GM21529 (cell line): ENCODE results near the gene CUL1.

Experiments used
- ATAC-seq: cut with Tn5 transposase; IDR thresholded peaks from one replicate; pipeline ENCODE4 v1.9.1; 2021; ENCODE audit not compliant: unreplicated experiment

Gene CUL1

DNA sequence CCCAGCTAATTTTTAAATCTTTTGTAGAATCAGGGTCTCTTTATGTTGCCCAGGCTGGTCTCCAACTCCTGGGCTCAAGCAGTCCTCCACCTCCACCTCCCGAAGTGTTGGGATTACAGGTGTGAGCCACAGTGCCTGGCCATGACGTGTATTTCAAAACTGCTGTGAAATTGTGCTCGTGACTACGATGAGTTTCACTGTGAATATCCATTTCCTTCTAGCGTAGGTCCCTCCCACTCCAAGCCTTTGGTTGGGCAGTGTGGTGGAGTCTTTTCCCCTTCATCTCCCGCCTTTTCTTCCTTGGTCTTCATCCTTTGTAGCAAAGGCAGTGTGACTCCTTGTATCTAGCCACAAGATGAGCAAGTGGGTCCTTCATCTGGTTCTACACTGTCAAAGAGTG is 56.2 kb downstream of the CUL1 start:
- ATAC-seq: no peak

DNA sequence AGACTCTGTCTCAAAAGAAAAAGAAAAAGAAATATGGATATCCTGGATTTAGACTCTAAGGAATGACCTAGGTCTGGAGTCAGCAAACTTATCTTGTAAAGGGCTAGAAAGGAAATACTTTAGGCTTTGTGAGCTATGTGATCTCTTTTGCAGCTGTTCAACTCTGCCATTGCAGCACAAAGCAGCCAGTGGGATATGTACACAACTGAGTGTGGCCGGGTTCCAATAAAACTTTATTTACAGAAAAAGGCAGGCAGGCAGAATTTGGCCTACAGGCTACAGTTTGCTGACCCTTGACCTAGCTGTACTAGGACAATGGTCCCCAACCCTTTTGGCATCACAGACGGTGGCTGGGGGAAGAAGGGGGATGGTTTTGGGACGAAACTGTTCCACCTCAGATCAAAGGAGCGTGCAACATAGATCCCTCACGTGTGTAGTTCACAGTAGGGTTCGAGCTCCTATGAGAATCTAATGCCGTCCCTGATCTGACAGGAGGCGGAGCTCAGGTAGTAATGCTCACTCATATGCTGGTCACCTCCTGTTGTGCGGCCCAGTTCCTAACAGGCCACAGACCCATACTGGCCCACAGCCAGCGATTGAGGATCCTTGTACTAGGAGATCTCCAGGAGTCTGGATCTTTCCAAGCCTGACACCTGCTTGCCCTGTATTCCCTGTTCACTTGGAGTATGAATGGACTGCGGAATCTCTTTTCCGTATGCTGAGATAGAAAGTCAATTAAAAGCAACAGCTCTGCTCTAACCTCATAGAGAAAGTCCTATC is 63.0 kb downstream of the CUL1 start:
- ATAC-seq: no peak

- ATAC-seq: no peak
These were observed 64.9 kb downstream of the CUL1 start for GRCh38 chr7:148763622-148764021.

GRCh38 chr7:148770004-148770403 is 71.3 kb downstream of the CUL1 start:
- ATAC-seq: no peak

- no peak for ATAC-seq
These were observed 73.8 kb downstream of the CUL1 start for GRCh38 chr7:148772297-148773089.

DNA sequence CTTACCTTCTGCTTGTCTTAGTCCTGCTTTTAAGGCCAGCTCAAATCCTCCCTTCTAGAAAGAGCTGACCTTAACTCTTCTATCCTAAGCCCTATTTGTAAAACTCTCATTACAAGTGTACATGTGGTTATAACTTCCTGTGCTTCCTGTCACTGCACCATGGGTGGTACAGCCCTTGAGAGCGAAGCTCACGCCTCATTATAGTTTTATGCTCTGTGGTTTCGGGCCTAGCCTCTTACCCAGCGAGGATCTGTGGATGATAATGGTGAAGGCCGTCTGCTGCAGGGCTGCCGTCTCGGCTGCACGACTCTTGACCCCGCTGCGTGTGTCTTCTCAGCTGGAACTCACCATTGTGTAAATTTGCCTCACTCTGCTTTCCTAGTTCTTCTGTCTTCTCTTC is 74.6 kb downstream of the CUL1 start:
- peak; percentile 84 for ATAC-seq

DNA sequence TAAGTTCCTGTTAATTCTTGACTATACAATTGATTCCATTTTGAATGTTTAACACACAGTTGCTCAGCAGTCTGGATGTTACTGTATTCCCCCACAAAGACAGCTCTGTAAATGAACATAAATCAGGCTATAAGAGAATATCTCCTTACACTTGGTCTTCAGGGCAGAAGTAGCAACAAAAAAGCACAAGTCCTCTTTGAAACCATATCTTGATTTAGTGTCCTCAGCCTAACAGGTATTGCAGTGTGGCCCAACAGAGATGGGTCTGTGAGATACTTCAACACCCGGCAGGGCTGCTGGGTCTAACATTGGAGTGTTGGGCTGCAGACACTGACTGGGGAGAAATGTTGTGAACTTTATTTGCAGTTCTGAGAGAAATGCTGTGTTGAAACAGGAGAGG is 75.8 kb downstream of the CUL1 start:
- no peak for ATAC-seq

DNA sequence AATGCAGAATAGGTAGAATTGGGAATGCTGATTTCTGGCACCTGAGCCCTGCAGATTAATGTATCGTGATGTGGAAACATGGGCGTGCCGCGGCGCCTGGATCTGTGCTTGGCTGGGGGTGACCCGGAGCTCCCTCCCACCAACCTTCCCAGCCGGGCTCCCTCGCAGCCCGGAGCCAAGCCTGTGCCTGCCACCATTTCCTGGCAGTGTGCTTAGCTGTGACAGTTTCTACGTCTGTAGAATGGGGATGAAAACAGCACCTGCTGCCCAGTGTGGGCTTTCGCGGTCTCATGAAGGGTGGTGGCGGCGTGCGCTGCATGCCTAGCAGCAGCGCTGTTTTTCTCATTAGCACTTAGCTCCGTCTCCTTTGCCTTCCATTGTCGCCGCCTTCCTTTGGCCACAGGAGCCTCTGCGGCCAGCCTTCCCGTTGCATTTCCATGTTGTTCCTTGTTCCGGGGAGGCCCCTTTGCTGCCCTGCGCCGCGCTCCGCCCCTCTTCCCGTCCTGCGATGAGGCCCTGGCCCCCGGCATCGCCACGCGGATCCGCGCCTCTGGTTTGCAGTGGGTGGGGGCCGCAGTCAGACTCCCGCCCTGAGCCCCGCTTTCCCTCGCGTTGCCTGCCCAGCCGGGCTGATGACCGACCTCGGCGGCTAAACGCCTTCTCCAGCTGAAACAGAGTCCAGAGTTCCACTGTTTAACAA is 84.2 kb downstream of the CUL1 start:
- ATAC-seq: no peak

GRCh38 chr7:148783801-148784527 is 85.3 kb downstream of the CUL1 start:
- ATAC-seq: no peak

GRCh38 chr7:148787571-148788295 is 89.0 kb downstream of the CUL1 start:
- no peak for ATAC-seq

DNA sequence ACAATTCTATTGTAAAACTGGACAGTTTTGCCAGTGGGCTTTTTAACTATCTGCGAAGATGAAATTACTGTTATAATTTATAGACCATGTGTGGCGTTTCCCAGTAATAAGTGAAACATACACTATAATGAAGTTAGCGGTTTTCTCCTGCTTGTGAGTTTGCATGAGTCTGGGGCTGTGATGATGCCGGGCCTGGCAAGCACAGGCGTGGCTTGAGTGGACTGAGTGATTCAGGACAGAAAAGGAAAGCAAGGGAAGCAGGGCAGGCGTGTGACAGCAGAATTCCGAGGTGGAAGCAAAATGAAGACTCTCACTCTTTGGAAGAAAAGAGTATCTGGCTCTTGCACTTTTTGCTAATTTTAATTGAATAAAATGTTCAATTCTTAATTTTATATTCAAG is 90.5 kb downstream of the CUL1 start:
- ATAC-seq: no peak

DNA sequence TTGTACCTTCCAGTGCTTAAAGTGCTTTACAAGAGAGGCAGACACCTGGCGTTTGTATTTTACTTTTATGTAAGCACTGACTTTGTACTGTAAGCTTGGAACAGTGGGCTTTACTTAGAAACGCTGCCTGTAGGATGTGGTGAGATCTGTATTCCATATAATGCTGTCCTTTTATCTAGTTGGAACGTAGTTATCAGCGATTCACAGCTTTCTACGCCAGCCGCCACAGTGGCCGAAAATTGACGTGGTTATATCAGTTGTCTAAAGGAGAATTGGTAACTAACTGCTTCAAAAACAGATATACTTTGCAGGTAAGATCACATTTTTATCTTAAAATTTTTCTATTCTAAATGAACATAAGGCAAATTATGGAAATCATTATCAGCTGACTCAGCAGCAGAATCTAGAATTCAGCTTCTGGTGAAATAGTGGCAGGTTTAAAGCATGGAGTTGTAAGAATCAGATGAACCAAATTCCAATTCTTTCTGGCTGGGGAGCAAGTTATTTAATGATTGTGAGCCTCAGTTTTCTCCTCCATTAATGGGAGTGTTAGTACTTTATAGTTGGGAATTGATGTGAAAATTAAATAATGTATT is 91.5 kb downstream of the CUL1 start:
- ATAC-seq: no peak

GRCh38 chr7:148790850-148791249 is 92.1 kb downstream of the CUL1 start:
- ATAC-seq: no peak

DNA sequence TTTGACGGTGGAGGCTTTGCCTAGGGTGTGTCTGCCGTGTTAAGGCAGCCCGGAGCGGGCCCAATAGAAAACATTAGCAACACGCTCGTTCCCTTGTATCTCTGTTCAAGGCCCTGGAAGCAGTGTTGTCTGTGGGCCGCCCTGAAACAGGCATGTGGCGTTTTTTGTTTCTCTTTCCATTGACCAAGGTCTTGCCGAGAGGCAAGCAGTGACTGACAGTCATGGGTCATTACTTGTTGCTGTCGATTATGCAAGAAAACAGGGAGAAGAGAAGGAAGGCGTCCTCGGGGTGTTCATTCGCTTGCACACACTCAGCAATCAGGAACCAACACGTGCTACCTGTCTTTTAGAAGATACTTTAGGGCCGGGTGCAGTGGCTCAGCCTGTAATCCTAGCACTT is 92.8 kb downstream of the CUL1 start:
- ATAC-seq: no peak

GRCh38 chr7:148793590-148793989 is 94.9 kb downstream of the CUL1 start:
- ATAC-seq: no peak

DNA sequence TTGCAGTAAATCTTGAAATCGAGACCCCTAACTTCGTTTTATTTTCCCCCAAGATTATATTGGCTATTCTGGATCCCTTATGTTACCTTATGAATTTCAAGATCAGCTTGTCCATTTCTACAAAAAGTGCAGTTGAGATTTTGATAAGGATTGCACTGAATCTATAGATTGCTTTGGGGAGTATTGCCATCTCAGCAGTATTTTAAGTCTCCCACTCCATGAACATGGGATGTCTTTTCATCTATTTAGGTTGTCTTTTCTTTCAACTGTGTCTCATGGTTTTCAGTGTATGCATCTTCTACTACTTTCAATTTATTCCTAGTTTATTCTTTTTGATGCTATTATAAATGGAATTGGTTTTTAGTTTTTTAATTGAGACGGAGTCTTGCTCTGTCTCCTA is 95.8 kb downstream of the CUL1 start:
- ATAC-seq: no peak

- no peak for ATAC-seq
These were observed 98.1 kb downstream of the CUL1 start for GRCh38 chr7:148796841-148797240.

DNA sequence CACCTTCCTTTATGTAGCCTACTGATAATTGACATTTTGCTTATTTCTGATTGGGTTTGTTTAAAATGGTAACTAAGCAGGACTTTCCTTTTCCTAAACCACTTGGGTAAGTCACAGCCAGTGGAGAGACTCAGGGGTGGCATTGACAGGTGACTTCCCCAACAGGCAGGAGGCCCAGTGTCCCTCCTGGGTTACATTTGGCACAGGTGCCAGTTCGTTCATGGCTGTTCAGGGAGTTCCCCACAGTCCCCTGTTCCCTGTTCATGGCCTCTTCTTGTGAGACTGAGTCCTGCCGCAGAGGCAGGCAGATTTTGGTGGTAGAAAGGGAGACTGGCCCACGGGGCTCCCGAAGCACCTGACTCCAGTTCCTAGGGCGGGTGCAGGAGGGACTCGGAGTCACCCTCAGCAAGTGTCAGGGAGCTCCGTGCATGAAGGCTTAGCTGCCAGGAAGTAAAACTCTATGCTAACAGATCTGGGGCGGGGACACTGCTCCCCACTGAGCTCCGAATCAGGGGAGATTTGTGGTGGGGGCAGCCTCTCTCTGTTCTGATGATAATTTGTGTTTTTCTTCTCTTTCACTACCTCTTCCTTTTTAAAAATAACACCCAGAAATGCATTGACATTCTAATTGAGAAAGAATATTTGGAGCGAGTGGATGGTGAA is 101.3 kb downstream of the CUL1 start:
- no peak for ATAC-seq

DNA sequence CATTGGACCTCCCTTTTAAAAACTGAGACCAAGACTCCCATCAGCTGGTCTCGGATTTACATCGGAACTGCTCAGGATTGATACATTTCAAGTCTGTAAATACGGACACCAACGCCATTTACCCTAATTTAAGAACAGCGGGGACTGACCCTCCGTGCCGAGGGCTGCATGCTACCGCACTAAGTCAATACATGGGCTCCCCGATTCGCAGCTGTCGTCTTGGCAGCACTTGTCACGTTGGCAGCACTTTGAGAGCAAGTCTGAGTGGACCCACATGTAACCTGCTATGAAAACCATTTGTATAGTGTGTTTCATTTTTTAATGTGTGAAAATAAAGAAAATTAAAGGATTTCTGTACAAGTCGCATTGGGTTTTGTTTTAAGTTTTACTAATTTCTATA is 102.0 kb downstream of the CUL1 start:
- ATAC-seq: no peak

GRCh38 chr7:148802101-148802493 is 103.4 kb downstream of the CUL1 start:
- ATAC-seq: no peak
